PC-9 (cell line): ENCODE results near the gene SNTG2.

ENCODE experiments used
- EZH2 ChIP-seq: fragments of 200-600 bp; sonication (generic); IDR thresholded peaks from 2 replicates; pipeline ENCODE4 v1.8.0; 2017; ENCODE audit warnings: antibody characterized with exemption, low read depth
- TF ChIP-seq, protein P1 (sequence below): fragments of 200-600 bp; sonication (generic); conservative IDR thresholded peaks from 2 replicates; pipeline ENCODE4 v1.6.1; 2017; ENCODE audit warnings: mixed run types, antibody characterized with exemption, mild to moderate bottlenecking, moderate library complexity

DNA sequence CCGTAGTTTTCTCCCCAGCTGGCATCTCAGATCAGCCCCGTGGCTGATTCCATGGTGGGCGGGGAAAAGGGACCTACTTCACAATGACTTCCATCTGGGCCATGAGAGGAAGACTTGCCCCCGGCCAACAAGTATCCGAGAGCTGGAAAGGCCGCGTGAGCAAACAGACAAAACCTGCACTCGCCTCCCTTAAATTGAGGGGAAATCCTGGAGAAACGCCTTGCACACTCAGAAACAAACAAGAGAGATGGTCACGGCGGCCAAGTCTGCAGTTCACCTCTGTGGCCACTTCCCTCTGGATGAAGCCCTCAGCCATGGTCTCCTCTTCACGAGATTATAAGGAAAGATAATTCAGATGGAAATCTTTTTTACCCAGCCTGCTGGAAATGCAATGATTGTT, 423.2 kb downstream of the SNTG2 start:
- TF ChIP-seq, protein P1, sequence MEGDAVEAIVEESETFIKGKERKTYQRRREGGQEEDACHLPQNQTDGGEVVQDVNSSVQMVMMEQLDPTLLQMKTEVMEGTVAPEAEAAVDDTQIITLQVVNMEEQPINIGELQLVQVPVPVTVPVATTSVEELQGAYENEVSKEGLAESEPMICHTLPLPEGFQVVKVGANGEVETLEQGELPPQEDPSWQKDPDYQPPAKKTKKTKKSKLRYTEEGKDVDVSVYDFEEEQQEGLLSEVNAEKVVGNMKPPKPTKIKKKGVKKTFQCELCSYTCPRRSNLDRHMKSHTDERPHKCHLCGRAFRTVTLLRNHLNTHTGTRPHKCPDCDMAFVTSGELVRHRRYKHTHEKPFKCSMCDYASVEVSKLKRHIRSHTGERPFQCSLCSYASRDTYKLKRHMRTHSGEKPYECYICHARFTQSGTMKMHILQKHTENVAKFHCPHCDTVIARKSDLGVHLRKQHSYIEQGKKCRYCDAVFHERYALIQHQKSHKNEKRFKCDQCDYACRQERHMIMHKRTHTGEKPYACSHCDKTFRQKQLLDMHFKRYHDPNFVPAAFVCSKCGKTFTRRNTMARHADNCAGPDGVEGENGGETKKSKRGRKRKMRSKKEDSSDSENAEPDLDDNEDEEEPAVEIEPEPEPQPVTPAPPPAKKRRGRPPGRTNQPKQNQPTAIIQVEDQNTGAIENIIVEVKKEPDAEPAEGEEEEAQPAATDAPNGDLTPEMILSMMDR, result no peak
- no peak for TF ChIP-seq EZH2
